Upper lobe of left lung (tissue), 6 donors: ENCODE results near the gene GALNT2. TPM values are rescaled to one million over a fixed set of nuclear protein-coding genes. Genes with fewer than 3 reads are reported as not detected.
A peak's percentile ranks its signal among the peaks of the same experiment; 100 is the strongest.

Experiments used
- ATAC-seq, 2 donors: fragments of 200-7000 bp; cut with Tn5 transposase; one replicate each; pipeline ENCODE4 v1.9.1; 2022; ENCODE audit warnings: mild to moderate bottlenecking in 2 of 2, moderate library complexity in 2 of 2; ENCODE audit not compliant: low FRiP score in 2 of 2
- DNase-seq, 2 donors: peaks; one replicate each; pipeline ENCODE4 v3.0.0-alpha.2; 2019 to 2020
- H3K27ac ChIP-seq, 4 donors: fragments of 200-600 bp; sonication (generic); one replicate each; pipeline ENCODE4 v1.5.1; 2016 to 2019
- H3K27me3 ChIP-seq, 4 donors: fragments of 200-600 bp; sonication (generic); one replicate each; pipeline ENCODE4 v1.5.1; 2017 to 2019
- H3K36me3 ChIP-seq, 4 donors: fragments of 200-600 bp; sonication (generic); one replicate each; pipeline ENCODE4 v1.5.1; 2016 to 2019
- H3K4me1 ChIP-seq, 4 donors: fragments of 200-600 bp; sonication (generic); one replicate each; pipeline ENCODE4 v1.5.1; 2018 to 2019
- H3K4me3 ChIP-seq, 4 donors: fragments of 200-600 bp; sonication (generic); one replicate each; pipeline ENCODE4 v1.5.1; 2017 to 2019; ENCODE audit warnings: mild to moderate bottlenecking in 2 of 4, moderate library complexity in 1 of 4
- H3K9me3 ChIP-seq, 4 donors: fragments of 200-600 bp; sonication (generic); one replicate each; pipeline ENCODE4 v1.5.1; 2018 to 2019
- CTCF ChIP-seq, 6 experiments: fragments of 450-650 bp in 4 of 6; fragments of 200-600 bp in 2 of 6; sonication (generic) in 2 of 6; IDR thresholded peaks; one replicate each; pipeline ENCODE4 v1.5.1; 2016 to 2019; ENCODE audit warnings: antibody characterized with exemption in 6 of 6
- EP300 ChIP-seq, 4 donors: sonication (generic); formaldehyde crosslinking; IDR thresholded peaks; one replicate each; pipeline ENCODE4 v1.5.1; 2017; ENCODE audit warnings: antibody characterized with exemption in 4 of 4, control low read depth in 2 of 4
- POLR2A ChIP-seq, 4 donors: fragments of 450-650 bp; IDR thresholded peaks; one replicate each; pipeline ENCODE4 v1.5.1; 2016 to 2017; ENCODE audit warnings: antibody characterized with exemption in 4 of 4, mild to moderate bottlenecking in 2 of 4
- POLR2AphosphoS5 ChIP-seq, 2 donors: sonication (generic); formaldehyde crosslinking; IDR thresholded peaks; one replicate each; pipeline ENCODE4 v1.5.1; 2017; ENCODE audit warnings: antibody characterized with exemption in 2 of 2
- WGBS, 2 donors: methylation state at CpG; one replicate each; pipeline ENCODE4 v1.1.5; 2017 to 2018; 5-methylcytosine and 5-hydroxymethylcytosine counted together
- total RNA-seq, 6 donors: library from RNA; depleted of rRNA in 4 of 6; stranded (reverse); fragments of >200 nt in 4 of 6; gene quantifications; one replicate each; pipeline versions ENCODE4 v1.1.0 to v1.2.1, GENCODE V29; 2016 to 2021
- donor health status: DM: no; HTN: no; CAD: no; lungs with moderate emphysema.
- donor health status: DM: no; HTN: yes; CAD: no; lungs with severe emphysema.

Gene GALNT2
- total RNA-seq, 6 donors from 2014 or later: 51.3 to 62.3 (median 56.2) TPM

GRCh38 chr1:230065571-230065970 lies 1.5 kb upstream of the GALNT2 start:
- no peak overlapping the region for H3K4me3 ChIP-seq
- no peak for DNase-seq
- WGBS, 2 donors: 70 to 72% methylated on average over 2 of the region's 2 CpGs
- peak overlapping the region in 1 of 4 donors; percentile 78 for H3K27ac ChIP-seq
- no peaks in the 10 kb centered on the region for H3K9me3 ChIP-seq
- TF ChIP-seq POLR2A (IDR thresholded peaks at IDR 0.05): no peak
- H3K36me3 ChIP-seq: no peaks in the 10 kb centered on the region
- peaks cover 6 to 27% (median 23%) of the 10 kb centered on the region in 4 donors for H3K4me1 ChIP-seq
- no peaks in the 10 kb centered on the region for H3K27me3 ChIP-seq
- ATAC-seq: no peak

DNA sequence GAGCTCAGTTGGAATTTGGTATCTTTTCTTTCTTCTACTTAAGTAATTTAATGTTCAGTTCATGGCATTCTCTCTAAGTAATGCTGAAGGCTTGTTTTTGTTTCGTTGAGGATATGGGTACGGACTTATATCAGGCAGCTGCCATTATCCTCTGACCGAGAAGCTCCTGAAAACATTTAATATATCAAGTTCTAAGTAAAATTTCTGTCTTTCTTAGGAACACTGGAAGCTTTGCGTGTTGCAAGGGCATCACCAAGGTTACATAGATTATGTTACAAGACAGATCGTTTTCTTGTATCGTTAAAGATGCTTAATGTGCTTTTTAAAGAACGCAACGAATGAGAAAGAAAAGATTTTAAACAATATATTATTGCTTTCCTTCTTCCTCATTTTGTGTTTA lies 1.0 kb upstream of the GALNT2 start:
- 31 to 35% methylated on average over 8 of the region's 8 CpGs for WGBS, 2 donors
- Histone ChIP-seq H3K36me3 (no peaks in the 10 kb centered on the region), H3K4me1 (peaks cover 6 to 27% (median 23%) of the 10 kb centered on the region in 4 donors), H3K27ac (peak overlapping the region; percentile 78 to 97 (median 85)), H3K27me3 (no peaks in the 10 kb centered on the region), H3K4me3 (peak overlapping the region in 3 of 4 donors; percentile 73 to 94 (median 89)), H3K9me3 (no peaks in the 10 kb centered on the region)
- DNase-seq (no peak), ATAC-seq (no peak)
- TF ChIP-seq POLR2AphosphoS5 (IDR thresholded peaks at IDR 0.05) (no peak), POLR2A (IDR thresholded peaks at IDR 0.05) (no peak), EP300 (IDR thresholded peaks at IDR 0.05) (no peak), CTCF (IDR thresholded peaks at IDR 0.05) (no peak)

GRCh38 chr1:230067419-230067870 lies 407 bp downstream of the GALNT2 start:
- 0% methylated on average over 16 to 19 of the region's 44 CpGs for WGBS, 2 donors
- Histone ChIP-seq H3K4me1 (peaks cover 6 to 33% (median 23%) of the 10 kb centered on the region in 4 donors), H3K4me3 (peak overlapping the region; percentile 51 to 94 (median 81)), H3K27ac (peak overlapping the region; percentile 80 to 97 (median 88)), H3K27me3 (no peaks in the 10 kb centered on the region), H3K9me3 (no peaks in the 10 kb centered on the region), H3K36me3 (no peaks in the 10 kb centered on the region)
- DNase-seq (peak in 1 of 2 donors; percentile 40), ATAC-seq (peak in 1 of 2 donors; percentile 57)
- TF ChIP-seq POLR2AphosphoS5 (IDR thresholded peaks at IDR 0.05) (no peak), POLR2A (IDR thresholded peaks at IDR 0.05) (no peak), EP300 (IDR thresholded peaks at IDR 0.05) (no peak), CTCF (IDR thresholded peaks at IDR 0.05) (no peak)

DNA sequence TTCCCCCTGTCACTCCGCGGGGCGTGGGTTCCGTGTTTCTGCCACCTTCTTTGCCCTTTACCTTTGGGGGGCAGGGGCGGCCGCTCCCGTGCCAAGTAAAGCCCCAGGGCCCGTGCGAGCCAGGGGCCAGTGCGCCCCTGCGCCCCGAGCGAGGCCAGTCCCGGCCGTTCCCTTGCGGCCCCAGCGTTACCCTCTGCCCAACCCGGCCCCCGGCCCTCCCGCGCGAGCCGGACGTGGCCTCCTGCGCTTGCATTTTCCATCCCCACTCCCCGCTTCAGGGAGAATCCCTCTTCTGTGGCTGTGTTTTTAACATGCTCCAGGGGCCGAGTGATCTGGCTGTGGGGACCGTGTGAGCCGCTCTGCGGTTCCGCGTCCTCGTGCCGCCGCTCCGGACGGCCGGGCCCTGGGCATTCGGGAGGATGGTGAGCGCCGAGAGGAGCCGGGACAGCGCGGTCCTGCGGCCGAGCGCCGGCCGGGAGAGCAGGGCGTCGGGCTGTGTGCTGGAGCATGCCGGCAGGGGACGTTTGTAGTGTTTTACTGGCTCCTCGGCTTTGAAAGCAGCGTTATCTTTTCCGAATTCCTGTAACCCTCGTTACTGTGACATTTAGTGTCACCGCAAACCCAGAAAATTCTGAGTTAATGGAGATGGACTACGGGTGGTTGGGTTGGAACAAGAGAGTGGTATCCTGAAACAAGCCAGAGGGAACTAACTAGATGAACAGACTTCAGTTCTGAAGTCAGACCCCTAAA lies 1.0 kb downstream of the GALNT2 start:
- Histone ChIP-seq H3K27ac (peak overlapping the region; percentile 80 to 97 (median 88)), H3K4me1 (peaks cover 6 to 33% (median 23%) of the 10 kb centered on the region in 4 donors), H3K36me3 (no peaks in the 10 kb centered on the region), H3K27me3 (no peaks in the 10 kb centered on the region), H3K9me3 (no peaks in the 10 kb centered on the region), H3K4me3 (peak overlapping the region; percentile 51 to 94 (median 81))
- DNase-seq (peak in 1 of 2 donors; percentile 91), ATAC-seq (peak in 1 of 2 donors; percentile 66)
- WGBS, 2 donors: 1% methylated on average over 22 to 57 of the region's 59 CpGs
- TF ChIP-seq CTCF (IDR thresholded peaks at IDR 0.05): peak in 1 of 6 experiments; percentile 13
- no peak for TF ChIP-seq POLR2A (IDR thresholded peaks at IDR 0.05)
- TF ChIP-seq POLR2AphosphoS5 (IDR thresholded peaks at IDR 0.05): no peak

DNA sequence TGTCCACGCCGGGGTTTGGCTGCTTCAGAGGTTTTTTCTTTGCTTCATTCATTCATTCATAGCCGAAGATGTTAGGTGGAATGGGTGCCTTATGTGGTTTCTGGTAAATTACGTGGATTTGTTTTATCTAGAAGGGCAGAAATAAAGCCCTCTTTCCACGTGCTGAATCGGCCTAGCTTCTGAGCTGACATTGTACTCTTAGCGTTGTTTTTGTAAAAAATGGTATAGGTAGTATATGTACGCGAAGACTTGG lies 1.5 kb downstream of the GALNT2 start:
- WGBS, 2 donors: 32 to 38% methylated on average over 9 of the region's 9 CpGs
- Histone ChIP-seq H3K36me3 (no peaks in the 10 kb centered on the region), H3K9me3 (no peaks in the 10 kb centered on the region), H3K27me3 (no peaks in the 10 kb centered on the region), H3K27ac (peak overlapping the region in 1 of 4 donors; percentile 97), H3K4me1 (peaks cover 6 to 33% (median 25%) of the 10 kb centered on the region in 4 donors), H3K4me3 (peak overlapping the region; percentile 51 to 94 (median 81))
- TF ChIP-seq POLR2A (IDR thresholded peaks at IDR 0.05) (no peak), EP300 (IDR thresholded peaks at IDR 0.05) (no peak), POLR2AphosphoS5 (IDR thresholded peaks at IDR 0.05) (no peak), CTCF (IDR thresholded peaks at IDR 0.05) (no peak)
- DNase-seq (no peak), ATAC-seq (no peak)
